Endothelial cell of umbilical vein (primary cell): ENCODE results near the gene PAX8. TPM values are rescaled to one million over a fixed set of nuclear protein-coding genes. Genes with fewer than 3 reads are reported as not detected.
A peak's percentile ranks its signal among the peaks of the same experiment; 100 is the strongest.

Experiments
- BruUV-seq: library from RNA; stranded (reverse); fragments of 400-500 nt; replicated peaks from 2 replicates; lab custom pipeline; 2021; lab: Mats Ljungman, UMichigan
- CTCF ChIA-PET: fragments of 300-600, 350-600 bp; sonication (Branson Sonifier 250); formaldehyde crosslinking; loops from one replicate; lab custom pipeline; 2021; ENCODE audit warnings: antibody characterized with exemption, inconsistent platforms; lab: Charles Lee
- POLR2A ChIA-PET: fragments of 300-600, 350-600 bp; sonication (Branson Sonifier 250); formaldehyde crosslinking; loops from one replicate; lab custom pipeline; 2021; ENCODE audit warnings: antibody characterized with exemption, inconsistent platforms; lab: Charles Lee
- DNase-seq: peaks from one replicate; pipeline ENCODE4 v3.0.0-alpha.2; 2011; ENCODE audit warnings: low read depth, low spot score
- FAIRE-seq: peaks from 2 replicates; lab custom pipeline; 2011; peaks lifted over from hg19 to GRCh38; lab: Jason Lieb, UNC
- H2AFZ ChIP-seq: 2 replicates; pipeline ENCODE4 v1.6.0; 2012; ENCODE audit warnings: low read depth, low read length, control low read depth, inconsistent platforms
- H3K27ac ChIP-seq: 2 replicates; pipeline ENCODE4 v1.5.1; 2011; ENCODE audit warnings: low read depth, mild to moderate bottlenecking, control low read depth, low read length, moderate library complexity; ENCODE audit not compliant: insufficient read depth
- H3K27me3 ChIP-seq, 2 experiments: 2 replicates each; pipeline versions ENCODE4 v1.6.0 to v1.6.1; 2011; ENCODE audit warnings: low read length in 2 of 2, mixed read lengths in 1 of 2; ENCODE audit not compliant: control insufficient read depth in 2 of 2, insufficient read depth in 2 of 2
- H3K36me3 ChIP-seq, 2 experiments: 2 replicates in 1 of 2; 3 replicates in 1 of 2; pipeline ENCODE4 v1.5.1; 2011; ENCODE audit warnings: low read length in 2 of 2, mild to moderate bottlenecking in 1 of 2, moderate library complexity in 1 of 2; ENCODE audit not compliant: control insufficient read depth in 2 of 2, insufficient read depth in 2 of 2; ENCODE audit errors: extremely low read depth in 1 of 2
- H3K4me1 ChIP-seq: 3 replicates; pipeline ENCODE4 v1.5.1; 2011; ENCODE audit warnings: mild to moderate bottlenecking, low read length; ENCODE audit not compliant: control insufficient read depth, insufficient read depth; ENCODE audit errors: extremely low read depth
- H3K4me2 ChIP-seq: 2 replicates; pipeline ENCODE4 v1.6.1; 2011; ENCODE audit warnings: low read length, control low read depth, mixed read lengths; ENCODE audit not compliant: insufficient read depth
- H3K4me3 ChIP-seq, 3 experiments: fragments of 200-600 bp in 1 of 3; sonication (generic), shearing (Covaris generic) in 1 of 3; replicated peaks in 1 of 3; 2 replicates each; pipeline ENCODE4 v1.5.1; 2011 to 2016; ENCODE audit warnings: control low read depth in 3 of 3, low read length in 3 of 3, mild to moderate bottlenecking in 2 of 3, inconsistent platforms in 1 of 3, low read depth in 1 of 3, moderate library complexity in 1 of 3; ENCODE audit not compliant: insufficient read depth in 1 of 3
- H3K79me2 ChIP-seq: 2 replicates; pipeline ENCODE4 v1.6.0; 2012; ENCODE audit warnings: low read length, inconsistent platforms; ENCODE audit not compliant: control insufficient read depth, insufficient read depth
- H3K9ac ChIP-seq: replicated peaks from 2 replicates; pipeline ENCODE3; 2011; ENCODE audit warnings: low read length, control low read depth; ENCODE audit not compliant: insufficient read depth; ENCODE audit errors: extremely low read depth
- H3K9me1 ChIP-seq: replicated peaks from 3 replicates; pipeline ENCODE4 v1.6.0; 2011; ENCODE audit warnings: mild to moderate bottlenecking, low read length; ENCODE audit not compliant: control insufficient read depth, insufficient read depth; ENCODE audit errors: extremely low read depth
- H3K9me3 ChIP-seq: replicated peaks from 2 replicates; pipeline ENCODE4 v1.5.1; 2012; ENCODE audit warnings: low read length, inconsistent platforms; ENCODE audit not compliant: control insufficient read depth, insufficient read depth
- H4K20me1 ChIP-seq: replicated peaks from 2 replicates; pipeline ENCODE3; 2011; ENCODE audit warnings: mild to moderate bottlenecking, low read length; ENCODE audit not compliant: control insufficient read depth, insufficient read depth; ENCODE audit errors: extremely low read depth
- CTCF ChIP-seq, 2 donors: IDR thresholded peaks; 1 replicate in 1 of 2; 2 replicates in 1 of 2; pipeline ENCODE4 v1.5.1; 2011; ENCODE audit warnings: low read length in 2 of 2, mild to moderate bottlenecking in 2 of 2, moderate library complexity in 2 of 2, control low read depth in 1 of 2, inconsistent platforms in 1 of 2, low read depth in 1 of 2; ENCODE audit not compliant: insufficient read depth in 1 of 2; ENCODE audit errors: extremely low read depth in 1 of 2
- EZH2 ChIP-seq: IDR thresholded peaks from 2 replicates; pipeline ENCODE4 v1.6.1; 2012; ENCODE audit warnings: borderline replicate concordance, low read depth, mild to moderate bottlenecking, moderate library complexity, low read length, inconsistent platforms; ENCODE audit not compliant: severe bottlenecking
- FOS ChIP-seq: IDR thresholded peaks from 2 replicates; pipeline ENCODE4 v1.6.1; 2011; ENCODE audit warnings: mild to moderate bottlenecking, low read length, moderate library complexity, borderline replicate concordance; ENCODE audit not compliant: insufficient read depth
- GATA2 ChIP-seq: IDR thresholded peaks from 2 replicates; pipeline ENCODE4 v1.7.0; 2011; ENCODE audit warnings: low read depth, mild to moderate bottlenecking, moderate library complexity, mixed read lengths, low read length; ENCODE audit not compliant: insufficient read length, insufficient read depth
- JUN ChIP-seq: IDR thresholded peaks from 2 replicates; pipeline ENCODE4 v1.6.1; 2011; ENCODE audit warnings: borderline replicate concordance, low read depth; ENCODE audit not compliant: insufficient read length, insufficient read depth
- MAX ChIP-seq: IDR thresholded peaks from 2 replicates; pipeline ENCODE4 v1.6.1; 2011; ENCODE audit not compliant: insufficient read depth, insufficient read length
- MYC ChIP-seq: IDR thresholded peaks from one replicate; pipeline ENCODE4 v1.6.1; 2011; ENCODE audit warnings: mild to moderate bottlenecking, low read depth, low read length
- POLR2A ChIP-seq: IDR thresholded peaks from 2 replicates; pipeline ENCODE4 v1.6.1; 2012; ENCODE audit warnings: low read depth, mild to moderate bottlenecking, control low read depth, low read length
- POLR2AphosphoS5 ChIP-seq: IDR thresholded peaks from 2 replicates; pipeline ENCODE4 v1.6.1; 2012; ENCODE audit warnings: low read depth, mild to moderate bottlenecking, control low read depth, low read length, moderate library complexity; ENCODE audit not compliant: insufficient read depth
- dilution Hi-C: fragments of 300-500 bp; cut with MboI; formaldehyde crosslinking; loops from one replicate; pipeline ENCODE4 v1.15.0; 2019; ENCODE audit warnings: low sequenced_read_pairs; ENCODE audit not compliant: extremely low pct_ligation_motif_present
- intact Hi-C: fragments of 100-400 bp; cut with micrococcal nuclease; formaldehyde crosslinking; loops from one replicate; pipeline ENCODE4 v1.10.0; 2022
- polyA plus RNA-seq, 4 experiments: library from polyadenylated mRNA; depleted of rRNA in 3 of 4; stranded (reverse) in 3 of 4; unstranded in 1 of 4; fragments of >200 nt; gene quantifications; 2 replicates each; pipeline versions ENCODE4 v1.2.1 to v1.2.3, GENCODE V29; 2011 to 2012; ENCODE audit warnings: missing spikeins in 1 of 4
- total RNA-seq: library from RNA; stranded (reverse); gene quantifications from 2 replicates; pipeline ENCODE4 v1.2.3, GENCODE V29; 2021

The PAX8 gene
- total and polyA plus RNA-seq, 2 donors (not counting 3 experiments of a cell fraction or from before 2014, with no cell fraction given), result 0.22 to 0.62 TPM

- Histone ChIP-seq H3K79me2 (no peaks in the 10 kb centered on the region), H3K4me2 (no peak overlapping the region), H3K9me1 (no peaks in the 10 kb centered on the region), H3K4me1 (no peaks in the 10 kb centered on the region), H3K9ac (no peak overlapping the region), H3K4me3 (no peak overlapping the region), H4K20me1 (no peaks in the 10 kb centered on the region), H3K9me3 (no peaks in the 10 kb centered on the region), H3K36me3 (no peaks in the 10 kb centered on the region), H3K27me3 (peaks cover 16 to 20% of the 10 kb centered on the region in 2 experiments), H3K27ac (no peak overlapping the region), H2AFZ (no peak overlapping the region)
- BruUV-seq, result no TSS peak
- ChIA-PET POLR2A (no interaction called here), CTCF (interaction anchor here (0.7 to 1.6 kb wide), 5 partner anchors 14 to 85 kb away, joined by 3 to 8 read pairs (median 4); no protein-coding TSS in a partner anchor)
- FAIRE-seq (no peak), DNase-seq (peak; percentile 45)
- intact Hi-C loops, result no loop called here
- dilution Hi-C loops, result no loop called here
- TF ChIP-seq POLR2AphosphoS5, result no peak
- TF ChIP-seq MYC, result no peak
- TF ChIP-seq FOS, result no peak
- no peak for TF ChIP-seq CTCF (IDR thresholded peaks at IDR 0.05; ENCODE audit: extremely low read depth in 1 of 2, insufficient read depth in 1 of 2, low read depth in 1 of 2, low read length in 2 of 2)
- no peak for TF ChIP-seq MAX
- TF ChIP-seq GATA2, result no peak
- TF ChIP-seq POLR2A, result no peak
- no peak for TF ChIP-seq JUN
- no peak for TF ChIP-seq EZH2
Measured at GRCh38 chr2:113283704-113284284, 5.1 kb upstream of the PAX8 start.
